BLaER1 treated with 17β-estradiol and CSF1 and Interleukin-3, amounts not matched to agents 10 nM and 100 nM (cell line): ENCODE measurements around the gene TCAP.

Experiments used
- H3K27ac ChIP-seq, 11 experiments: shearing (Covaris generic); formaldehyde crosslinking; 2 replicates each; pipeline ENCODE4 v1.8.1; 2022
- H3K27me3 ChIP-seq, 11 experiments: shearing (Covaris generic); formaldehyde crosslinking; 2 replicates each; pipeline ENCODE4 v1.8.1; 2022
- H3K36me3 ChIP-seq, 11 experiments: shearing (Covaris generic); formaldehyde crosslinking; 2 replicates each; pipeline ENCODE4 v1.8.1; 2022
- H3K4me1 ChIP-seq, 10 experiments: shearing (Covaris generic); formaldehyde crosslinking; 2 replicates each; pipeline ENCODE4 v1.8.1; 2022
- H3K4me2 ChIP-seq, 11 experiments: shearing (Covaris generic); formaldehyde crosslinking; 2 replicates each; pipeline ENCODE4 v1.8.1; 2022
- H3K4me3 ChIP-seq, 10 experiments: shearing (Covaris generic); formaldehyde crosslinking; 2 replicates each; pipeline ENCODE4 v1.8.1; 2022
- H3K9ac ChIP-seq, 11 experiments: shearing (Covaris generic); formaldehyde crosslinking; 2 replicates each; pipeline ENCODE4 v1.8.1; 2022
- H3K9me3 ChIP-seq, 11 experiments: shearing (Covaris generic); formaldehyde crosslinking; replicated peaks in 1 of 11; 2 replicates each; pipeline ENCODE4 v1.8.1; 2022
- H4K20me1 ChIP-seq, 11 experiments: shearing (Covaris generic); formaldehyde crosslinking; 2 replicates each; pipeline ENCODE4 v1.8.1; 2022
- Cebpa-rat ChIP-seq, 11 experiments: shearing (Covaris generic); IDR thresholded peaks; 2 replicates each; pipeline ENCODE4 v1.8.1; 2022

Gene TCAP

DNA sequence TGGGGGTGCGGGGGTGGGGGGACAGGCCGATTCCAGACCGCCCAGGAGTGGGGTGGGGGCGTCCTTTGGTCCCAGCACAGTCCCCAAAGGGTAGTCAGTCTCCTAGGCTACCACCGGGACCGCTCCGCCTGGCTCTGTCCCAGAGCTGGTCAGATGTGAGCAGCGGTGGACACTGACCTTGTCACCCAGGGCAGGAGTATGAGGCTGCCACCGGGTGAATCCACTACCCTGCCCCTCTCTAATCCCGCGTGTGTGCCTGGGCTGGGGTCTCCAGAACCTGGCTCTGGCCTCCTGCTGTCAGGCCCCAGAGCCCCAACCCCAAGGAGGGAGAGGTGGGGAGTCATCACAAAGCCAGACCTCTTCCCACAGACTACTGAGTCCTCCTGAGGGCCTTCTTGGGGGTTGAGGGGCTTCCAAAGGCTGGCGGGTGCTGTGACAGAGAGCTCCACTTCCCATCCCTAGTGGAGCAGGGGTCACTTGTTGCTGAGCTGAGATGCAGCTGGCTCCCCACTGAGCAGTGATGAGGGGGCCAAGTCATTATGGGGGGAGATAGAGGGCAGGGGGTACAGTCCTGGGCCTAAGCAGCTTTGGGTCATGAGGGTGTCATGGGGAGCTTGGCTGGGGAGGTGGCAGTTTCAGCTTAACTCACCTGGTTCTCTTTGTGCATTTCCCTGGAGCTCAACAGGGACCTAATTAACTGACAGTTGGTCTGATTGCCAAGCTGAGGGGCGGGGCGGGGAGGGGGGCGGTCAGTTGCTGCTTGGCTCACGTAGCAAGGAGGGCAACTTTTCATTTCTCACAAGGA, 37.2 kb upstream of the TCAP start:
- TF ChIP-seq Cebpa-rat (IDR thresholded peaks at IDR 0.05) = no peak
- Histone ChIP-seq H3K4me2 (peak overlapping the region in 8 of 11 experiments; percentile 2 to 67 (median 62); a peak in 14 of 22 replicates), H3K27ac (no peak overlapping the region), H3K4me3 (no peak overlapping the region), H4K20me1 (no peaks in the 10 kb centered on the region; a peak in 2 of 22 replicates), H3K9ac (no peak overlapping the region; a peak in 1 of 22 replicates), H3K36me3 (no peaks in the 10 kb centered on the region), H3K9me3 (no peaks in the 10 kb centered on the region), H3K27me3 (peaks cover 20 to 36% (median 26%) of the 10 kb centered on the region in 11 experiments), H3K4me1 (peaks cover 4 to 63% (median 54%) of the 10 kb centered on the region in 10 experiments; a peak in 19 of 20 replicates)

DNA sequence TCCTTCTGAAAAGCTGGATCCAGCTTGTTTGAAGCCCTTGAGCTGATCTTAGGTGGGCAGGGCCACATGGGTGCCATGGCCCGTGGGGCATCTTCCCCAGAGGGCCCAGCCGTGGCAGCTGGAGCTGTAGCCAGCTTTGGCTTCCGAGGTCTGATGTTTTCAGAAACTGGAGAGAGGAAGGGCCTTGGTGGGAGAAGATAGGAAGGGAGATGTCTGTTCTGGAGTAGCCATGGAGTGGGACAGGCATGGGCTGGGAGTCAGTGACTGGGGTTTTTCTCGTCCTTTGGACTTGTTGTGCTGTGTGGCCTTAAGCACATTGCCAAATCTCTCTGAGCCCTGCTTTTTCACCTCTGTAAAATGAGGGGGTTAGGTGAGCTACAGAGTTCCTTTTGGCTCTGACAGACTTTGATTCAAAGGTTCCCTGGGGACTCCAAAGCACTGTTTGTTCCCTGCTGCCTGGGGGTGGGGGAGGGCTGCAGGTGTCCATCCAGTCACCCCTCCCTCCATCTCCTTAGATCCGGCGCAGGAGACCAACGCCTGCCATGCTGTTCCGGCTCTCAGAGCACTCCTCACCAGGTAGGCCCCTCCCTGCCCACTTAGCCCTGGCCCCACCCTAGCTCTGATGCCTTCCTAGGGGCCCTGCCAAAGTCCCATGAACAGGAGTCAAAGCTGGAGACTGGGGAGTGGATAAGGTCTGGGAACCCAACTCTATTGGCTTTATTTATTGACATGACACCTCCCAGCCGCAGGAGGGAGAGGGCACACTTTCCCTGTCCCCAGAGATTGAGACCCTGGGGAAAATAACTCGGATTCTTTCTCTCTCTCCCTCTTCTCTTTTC, 36.3 kb upstream of the TCAP start:
- Histone ChIP-seq H3K27ac (no peak overlapping the region), H3K4me2 (peak overlapping the region in 9 of 11 experiments; percentile 9 to 67 (median 61); a peak in 17 of 22 replicates), H4K20me1 (no peaks in the 10 kb centered on the region; a peak in 3 of 22 replicates), H3K9me3 (no peaks in the 10 kb centered on the region), H3K27me3 (peaks cover 20 to 36% (median 26%) of the 10 kb centered on the region in 11 experiments), H3K36me3 (no peaks in the 10 kb centered on the region), H3K4me3 (no peak overlapping the region), H3K4me1 (peaks cover under 1 to 63% (median 45%) of the 10 kb centered on the region in 10 experiments; a peak in 17 of 20 replicates), H3K9ac (peak overlapping the region in 1 of 11 experiments; percentile 20; a peak in 1 of 22 replicates)
- TF ChIP-seq Cebpa-rat (IDR thresholded peaks at IDR 0.05) = no peak

DNA sequence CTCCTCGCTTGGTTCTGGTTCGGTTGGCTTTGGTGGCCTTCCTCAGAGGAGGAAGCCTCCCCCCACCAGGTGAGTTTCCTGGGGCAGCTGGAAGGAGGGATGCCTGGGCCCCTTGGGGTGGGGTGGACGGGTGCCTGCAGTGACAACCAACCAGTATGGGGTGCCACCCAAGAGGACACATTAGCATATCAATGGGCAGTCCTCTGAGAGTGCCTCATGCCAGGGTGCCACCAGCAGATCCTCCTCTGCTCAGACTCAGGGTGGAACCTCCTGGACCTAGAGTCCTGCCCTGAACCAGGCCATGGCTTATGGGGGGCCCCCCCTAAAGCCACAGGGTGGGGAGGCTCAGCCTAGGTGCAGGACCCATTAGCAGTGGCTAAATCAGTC, 35.7 kb upstream of the TCAP start:
- peaks cover 20 to 36% (median 26%) of the 10 kb centered on the region in 11 experiments for H3K27me3 ChIP-seq
- peaks cover 5 to 66% (median 47%) of the 10 kb centered on the region in 10 experiments; a peak in 18 of 20 replicates for H3K4me1 ChIP-seq
- no peak overlapping the region for H3K9ac ChIP-seq
- no peaks in the 10 kb centered on the region for H3K9me3 ChIP-seq
- H3K27ac ChIP-seq = no peak overlapping the region
- no peaks in the 10 kb centered on the region for H3K36me3 ChIP-seq
- no peak for TF ChIP-seq Cebpa-rat (IDR thresholded peaks at IDR 0.05)
- H3K4me2 ChIP-seq = peak overlapping the region in 9 of 11 experiments; percentile 9 to 67 (median 61); a peak in 16 of 22 replicates
- H4K20me1 ChIP-seq = no peaks in the 10 kb centered on the region; a peak in 2 of 22 replicates
- H3K4me3 ChIP-seq = no peak overlapping the region

DNA sequence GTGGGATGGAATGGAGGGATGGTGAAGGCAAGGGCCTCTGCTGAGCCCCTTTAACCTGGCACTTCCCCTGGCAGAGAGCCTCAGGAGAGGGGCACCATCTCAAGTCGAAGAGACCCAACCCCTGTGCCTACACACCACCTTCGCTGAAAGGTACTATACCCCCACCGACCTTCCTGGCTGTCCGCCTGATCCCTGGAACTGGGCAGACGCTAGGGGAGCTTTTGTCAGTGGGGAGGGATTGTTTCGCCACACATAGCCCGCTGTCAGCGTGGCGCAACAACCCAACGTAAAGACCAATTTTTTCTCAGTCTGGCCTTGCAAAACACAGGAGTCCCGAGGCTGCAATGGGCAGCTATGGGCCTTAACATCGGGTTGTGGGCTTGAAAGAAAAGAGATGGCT, 35.3 kb upstream of the TCAP start:
- H3K9ac ChIP-seq = no peak overlapping the region
- H3K27me3 ChIP-seq = peaks cover 20 to 32% (median 26%) of the 10 kb centered on the region in 11 experiments
- no peak overlapping the region for H3K4me3 ChIP-seq
- H3K4me1 ChIP-seq = peaks cover 5 to 70% (median 51%) of the 10 kb centered on the region in 10 experiments; a peak in 18 of 20 replicates
- TF ChIP-seq Cebpa-rat (IDR thresholded peaks at IDR 0.05) = 0 out of 22 replicates have a peak, but pooled peaks of 1 of the 11 experiments have one; percentile 9
- H4K20me1 ChIP-seq = no peaks in the 10 kb centered on the region; a peak in 2 of 22 replicates
- H3K36me3 ChIP-seq = no peaks in the 10 kb centered on the region
- H3K27ac ChIP-seq = no peak overlapping the region
- no peaks in the 10 kb centered on the region for H3K9me3 ChIP-seq
- peak overlapping the region in 7 of 11 experiments; percentile 31 to 67 (median 62); a peak in 6 of 22 replicates for H3K4me2 ChIP-seq

DNA sequence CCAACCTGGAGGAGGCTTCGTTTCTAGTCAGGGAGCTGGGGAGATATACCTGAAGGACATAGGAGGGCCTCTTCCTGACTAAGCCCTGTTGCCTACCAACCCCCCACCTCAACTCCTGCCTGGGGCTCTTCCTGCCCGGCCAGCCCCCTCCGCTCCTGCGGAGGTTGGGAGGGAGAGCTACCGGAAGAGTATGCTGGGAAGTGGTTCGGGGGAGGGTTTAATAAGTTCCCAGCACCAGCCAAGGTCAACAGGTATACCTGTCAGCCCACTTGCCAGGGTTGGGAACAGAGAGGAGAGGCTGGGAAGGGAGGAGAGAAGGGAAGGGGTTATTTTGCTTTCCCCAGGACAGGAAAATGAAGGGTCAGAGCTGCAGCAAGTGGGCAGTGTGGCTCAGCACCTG, 33.7 kb upstream of the TCAP start:
- Histone ChIP-seq H3K4me3 (no peak overlapping the region), H3K4me1 (peaks cover 15 to 85% (median 66%) of the 10 kb centered on the region in 10 experiments), H3K36me3 (no peaks in the 10 kb centered on the region), H3K27me3 (peaks cover 12 to 18% (median 17%) of the 10 kb centered on the region in 11 experiments), H4K20me1 (no peaks in the 10 kb centered on the region; a peak in 2 of 22 replicates), H3K9me3 (no peaks in the 10 kb centered on the region), H3K27ac (no peak overlapping the region), H3K4me2 (peak overlapping the region in 10 of 11 experiments; percentile 16 to 67 (median 39); a peak in 16 of 22 replicates), H3K9ac (no peak overlapping the region)
- TF ChIP-seq Cebpa-rat (IDR thresholded peaks at IDR 0.05) = no peak

DNA sequence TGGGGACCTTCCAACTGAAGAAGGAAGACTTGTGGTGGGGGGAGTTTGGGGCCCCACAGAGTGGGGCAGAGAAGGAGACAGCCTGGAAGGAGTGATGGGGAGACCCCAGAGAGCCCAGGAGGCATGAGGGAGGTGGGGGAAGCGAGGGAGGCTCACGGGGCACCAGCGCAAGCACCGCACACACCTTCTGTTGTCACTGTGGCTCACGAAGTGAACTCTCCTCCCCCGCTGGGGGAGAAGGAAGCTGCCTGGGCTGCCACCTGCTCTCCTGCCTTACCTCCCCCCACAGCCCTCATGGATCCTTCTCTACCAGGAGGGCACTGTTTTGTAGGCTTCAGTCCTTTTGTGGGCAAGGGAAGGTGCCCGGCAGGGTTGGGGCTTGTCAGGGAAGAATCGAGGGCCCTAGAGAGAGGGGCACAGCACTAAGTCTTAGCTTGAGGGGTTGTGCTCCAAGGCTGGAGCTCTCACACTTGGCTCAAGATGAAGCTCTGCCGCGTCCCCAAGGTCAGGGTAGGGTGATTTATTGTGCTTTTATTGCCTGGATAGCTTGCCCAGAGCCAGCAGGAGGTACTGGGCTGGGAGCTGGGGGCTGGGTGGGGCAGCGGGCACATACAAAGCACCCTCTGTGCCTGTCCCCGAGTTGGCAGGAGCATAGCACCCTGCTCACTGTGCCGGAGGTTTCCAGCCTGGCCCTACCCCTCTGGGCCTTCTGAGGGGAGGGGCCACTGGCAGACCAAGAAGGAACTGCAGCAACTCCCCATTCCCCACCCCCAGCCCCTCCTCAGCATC, 32.8 kb upstream of the TCAP start:
- Histone ChIP-seq H3K9ac (peak overlapping the region in 3 of 11 experiments; percentile 7 to 47 (median 15); a peak in 1 of 22 replicates), H3K27me3 (peaks cover 2 to 8% (median 7%) of the 10 kb centered on the region in 11 experiments), H3K4me3 (no peak overlapping the region), H3K9me3 (no peaks in the 10 kb centered on the region), H3K27ac (no peak overlapping the region), H3K4me2 (peak overlapping the region in 8 of 11 experiments; percentile 29 to 67 (median 42); a peak in 12 of 22 replicates), H3K36me3 (no peaks in the 10 kb centered on the region), H4K20me1 (no peaks in the 10 kb centered on the region; a peak in 3 of 22 replicates), H3K4me1 (peaks cover 18 to 81% (median 65%) of the 10 kb centered on the region in 10 experiments)
- TF ChIP-seq Cebpa-rat (IDR thresholded peaks at IDR 0.05) = no peak

DNA sequence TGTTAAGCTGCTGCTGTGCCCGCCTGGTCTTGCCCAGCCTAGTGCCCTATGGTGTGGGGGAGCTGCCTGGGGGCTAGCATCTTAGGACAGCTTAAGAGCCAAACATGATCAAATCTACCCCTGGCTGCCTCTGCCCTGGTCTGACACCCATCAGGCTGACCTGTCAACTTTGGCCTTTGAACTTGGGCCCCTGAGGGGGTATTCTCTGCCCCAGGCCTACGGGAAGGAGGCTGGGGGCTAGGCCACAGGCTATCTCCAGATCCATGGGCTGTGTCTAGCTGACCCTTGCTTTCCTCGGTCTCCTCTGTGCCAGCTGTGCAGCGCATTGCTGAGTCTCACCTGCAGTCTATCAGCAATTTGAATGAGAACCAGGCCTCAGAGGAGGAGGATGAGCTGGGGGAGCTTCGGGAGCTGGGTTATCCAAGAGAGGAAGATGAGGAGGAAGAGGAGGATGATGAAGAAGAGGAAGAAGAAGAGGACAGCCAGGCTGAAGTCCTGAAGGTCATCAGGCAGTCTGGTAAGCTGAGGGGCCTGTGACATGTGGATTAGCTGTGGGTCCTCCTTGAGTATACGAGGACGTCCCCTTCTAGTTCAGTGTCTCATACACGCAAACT, 31.5 kb upstream of the TCAP start:
- H3K4me1 ChIP-seq = peaks cover 28 to 82% (median 67%) of the 10 kb centered on the region in 10 experiments
- H3K4me3 ChIP-seq = no peak overlapping the region
- H3K27ac ChIP-seq = no peak overlapping the region
- H3K36me3 ChIP-seq = no peaks in the 10 kb centered on the region
- no peak for TF ChIP-seq Cebpa-rat (IDR thresholded peaks at IDR 0.05)
- H3K4me2 ChIP-seq = peak overlapping the region in 1 of 11 experiments; percentile 2; a peak in 1 of 22 replicates
- no peaks in the 10 kb centered on the region for H3K27me3 ChIP-seq
- H4K20me1 ChIP-seq = peaks cover 0 to 12% (median 8%) of the 10 kb centered on the region in 11 experiments; a peak in 10 of 22 replicates
- peak overlapping the region in 1 of 11 experiments; percentile 18; a peak in 1 of 22 replicates for H3K9ac ChIP-seq
- H3K9me3 ChIP-seq = no peaks in the 10 kb centered on the region
